HG03108 (cell line): Measurements from ENCODE around the gene MAPK7.

Experiments
- ATAC-seq: cut with Tn5 transposase; IDR thresholded peaks from one replicate; pipeline ENCODE4 v1.9.1; 2021; ENCODE audit warnings: moderate library complexity; ENCODE audit not compliant: unreplicated experiment

The MAPK7 gene

DNA sequence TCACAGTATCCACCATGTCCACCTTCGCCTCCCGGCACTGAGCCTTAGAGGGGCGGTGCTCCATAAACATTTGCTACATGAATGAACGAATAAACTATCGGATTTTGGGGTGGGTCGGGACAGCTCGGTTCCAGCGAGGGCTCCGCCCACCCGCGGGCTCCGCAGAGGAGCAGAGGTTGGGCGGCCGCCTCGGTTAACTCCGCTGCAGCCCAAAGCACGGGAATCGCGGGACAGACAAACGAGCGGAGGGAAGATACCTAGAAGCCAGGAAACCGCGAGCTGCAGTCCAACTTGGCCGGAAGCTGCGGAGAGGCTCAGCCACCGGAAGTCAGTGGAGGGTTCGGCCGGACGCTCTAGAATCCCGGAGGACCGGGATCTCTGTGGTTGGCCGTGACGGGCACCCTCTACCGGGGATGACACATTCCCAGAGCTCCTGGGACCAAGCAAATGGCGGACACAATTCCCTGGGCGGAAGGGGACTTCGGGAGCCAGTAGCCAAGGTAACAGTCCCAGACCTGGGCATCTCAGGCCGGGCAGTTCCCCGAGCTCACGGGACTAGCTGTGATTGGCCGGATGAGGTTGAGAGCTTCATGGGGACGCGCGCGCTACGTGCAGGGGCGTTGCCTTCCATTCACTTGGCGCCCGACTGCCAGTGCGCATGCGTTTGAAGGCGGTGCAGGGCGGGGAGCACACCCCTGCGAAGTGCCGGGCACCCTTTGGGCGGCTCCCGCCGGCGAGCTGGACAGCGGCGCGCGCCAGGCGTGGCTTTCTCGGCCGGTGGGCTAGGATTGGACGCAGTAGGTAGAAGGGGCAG, 489 bp upstream of the MAPK7 start:
- peak; percentile 93 for ATAC-seq

DNA sequence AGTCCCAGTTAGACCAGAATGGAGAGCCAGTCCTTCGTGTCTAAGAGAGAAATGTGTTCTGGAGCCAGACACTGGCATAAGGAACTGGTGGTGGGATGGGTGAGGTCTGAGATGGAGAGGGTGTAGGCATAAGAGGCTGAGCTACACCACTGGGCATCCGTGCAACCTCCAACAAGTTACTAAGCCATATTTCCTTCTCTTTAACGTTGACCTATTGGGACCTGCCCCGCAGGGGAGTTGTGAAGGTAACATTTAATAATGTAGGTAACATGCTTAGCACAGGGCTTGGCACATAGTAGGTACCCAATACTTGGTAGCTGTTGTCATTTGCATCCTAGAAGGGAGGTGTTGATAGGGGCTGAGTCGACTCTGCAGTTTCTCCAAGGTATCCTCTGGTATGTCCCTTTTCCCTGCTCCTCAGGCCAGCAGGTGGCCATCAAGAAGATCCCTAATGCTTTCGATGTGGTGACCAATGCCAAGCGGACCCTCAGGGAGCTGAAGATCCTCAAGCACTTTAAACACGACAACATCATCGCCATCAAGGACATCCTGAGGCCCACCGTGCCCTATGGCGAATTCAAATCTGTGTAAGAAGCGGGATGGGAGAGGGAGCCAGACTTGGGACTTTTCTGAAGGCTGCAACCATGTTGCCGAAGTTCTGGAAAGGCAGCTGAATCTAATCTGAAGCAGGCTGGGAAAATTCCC, 1.2 kb downstream of the MAPK7 start:
- ATAC-seq, result no peak

DNA sequence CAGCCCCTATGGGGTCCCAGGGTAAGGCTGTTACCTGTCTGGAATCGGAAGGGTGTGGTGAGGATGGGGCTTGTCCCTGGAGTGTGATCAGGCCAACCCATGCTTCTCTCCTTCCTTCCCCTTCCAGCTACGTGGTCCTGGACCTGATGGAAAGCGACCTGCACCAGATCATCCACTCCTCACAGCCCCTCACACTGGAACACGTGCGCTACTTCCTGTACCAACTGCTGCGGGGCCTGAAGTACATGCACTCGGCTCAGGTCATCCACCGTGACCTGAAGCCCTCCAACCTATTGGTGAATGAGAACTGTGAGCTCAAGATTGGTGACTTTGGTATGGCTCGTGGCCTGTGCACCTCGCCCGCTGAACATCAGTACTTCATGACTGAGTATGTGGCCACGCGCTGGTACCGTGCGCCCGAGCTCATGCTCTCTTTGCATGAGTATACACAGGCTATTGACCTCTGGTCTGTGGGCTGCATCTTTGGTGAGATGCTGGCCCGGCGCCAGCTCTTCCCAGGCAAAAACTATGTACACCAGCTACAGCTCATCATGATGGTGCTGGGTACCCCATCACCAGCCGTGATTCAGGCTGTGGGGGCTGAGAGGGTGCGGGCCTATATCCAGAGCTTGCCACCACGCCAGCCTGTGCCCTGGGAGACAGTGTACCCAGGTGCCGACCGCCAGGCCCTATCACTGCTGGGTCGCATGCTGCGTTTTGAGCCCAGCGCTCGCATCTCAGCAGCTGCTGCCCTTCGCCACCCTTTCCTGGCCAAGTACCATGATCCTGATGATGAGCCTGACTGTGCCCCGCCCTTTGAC, 2.4 kb downstream of the MAPK7 start:
- no peak for ATAC-seq

DNA sequence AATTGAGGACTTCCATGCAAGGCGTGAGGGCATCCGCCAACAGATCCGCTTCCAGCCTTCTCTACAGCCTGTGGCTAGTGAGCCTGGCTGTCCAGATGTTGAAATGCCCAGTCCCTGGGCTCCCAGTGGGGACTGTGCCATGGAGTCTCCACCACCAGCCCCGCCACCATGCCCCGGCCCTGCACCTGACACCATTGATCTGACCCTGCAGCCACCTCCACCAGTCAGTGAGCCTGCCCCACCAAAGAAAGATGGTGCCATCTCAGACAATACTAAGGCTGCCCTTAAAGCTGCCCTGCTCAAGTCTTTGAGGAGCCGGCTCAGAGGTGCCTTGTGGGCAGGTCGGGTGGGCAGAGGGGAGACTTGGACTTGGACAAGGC, 3.1 kb downstream of the MAPK7 start:
- ATAC-seq, result no peak

DNA sequence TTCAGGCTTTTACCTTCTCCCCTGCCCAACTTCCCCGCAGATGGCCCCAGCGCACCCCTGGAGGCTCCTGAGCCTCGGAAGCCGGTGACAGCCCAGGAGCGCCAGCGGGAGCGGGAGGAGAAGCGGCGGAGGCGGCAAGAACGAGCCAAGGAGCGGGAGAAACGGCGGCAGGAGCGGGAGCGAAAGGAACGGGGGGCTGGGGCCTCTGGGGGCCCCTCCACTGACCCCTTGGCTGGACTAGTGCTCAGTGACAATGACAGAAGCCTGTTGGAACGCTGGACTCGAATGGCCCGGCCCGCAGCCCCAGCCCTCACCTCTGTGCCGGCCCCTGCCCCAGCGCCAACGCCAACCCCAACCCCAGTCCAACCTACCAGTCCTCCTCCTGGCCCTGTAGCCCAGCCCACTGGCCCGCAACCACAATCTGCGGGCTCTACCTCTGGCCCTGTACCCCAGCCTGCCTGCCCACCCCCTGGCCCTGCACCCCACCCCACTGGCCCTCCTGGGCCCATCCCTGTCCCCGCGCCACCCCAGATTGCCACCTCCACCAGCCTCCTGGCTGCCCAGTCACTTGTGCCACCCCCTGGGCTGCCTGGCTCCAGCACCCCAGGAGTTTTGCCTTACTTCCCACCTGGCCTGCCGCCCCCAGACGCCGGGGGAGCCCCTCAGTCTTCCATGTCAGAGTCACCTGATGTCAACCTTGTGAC, 3.6 kb downstream of the MAPK7 start:
- no peak for ATAC-seq

DNA sequence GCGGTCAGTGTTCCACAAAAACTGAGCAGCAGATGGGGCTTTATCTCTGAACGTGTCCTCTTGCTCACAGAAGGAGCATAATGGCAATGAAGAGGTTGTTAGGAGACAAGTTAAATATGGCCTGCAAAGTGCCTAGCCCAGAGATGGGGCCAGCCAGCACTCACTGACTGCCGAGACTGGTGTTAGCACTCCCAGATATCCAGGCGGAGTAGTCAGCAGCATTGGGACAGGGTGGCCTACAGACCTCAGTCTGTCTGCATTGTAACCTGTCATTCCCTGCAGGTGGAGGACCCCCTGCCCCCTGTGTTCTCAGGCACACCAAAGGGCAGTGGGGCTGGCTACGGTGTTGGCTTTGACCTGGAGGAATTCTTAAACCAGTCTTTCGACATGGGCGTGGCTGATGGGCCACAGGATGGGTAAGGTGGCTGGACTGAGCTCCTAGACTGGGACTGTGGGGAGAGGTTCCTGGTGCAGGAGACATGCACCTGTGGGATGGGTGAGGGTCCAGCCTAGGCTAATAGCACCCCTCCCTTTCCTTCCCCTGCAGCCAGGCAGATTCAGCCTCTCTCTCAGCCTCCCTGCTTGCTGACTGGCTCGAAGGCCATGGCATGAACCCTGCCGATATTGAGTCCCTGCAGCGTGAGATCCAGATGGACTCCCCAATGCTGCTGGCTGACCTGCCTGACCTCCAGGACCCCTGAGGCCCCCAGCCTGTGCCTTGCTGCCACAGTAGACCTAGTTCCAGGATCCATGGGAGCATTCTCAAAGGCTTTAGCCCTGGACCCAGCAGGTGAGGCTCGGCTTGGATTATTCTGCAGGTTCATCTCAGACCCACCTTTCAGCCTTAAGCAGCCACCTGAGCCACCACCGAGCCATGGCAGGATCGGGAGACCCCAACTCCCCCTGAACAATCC, 4.5 kb downstream of the MAPK7 start:
- no peak for ATAC-seq

DNA sequence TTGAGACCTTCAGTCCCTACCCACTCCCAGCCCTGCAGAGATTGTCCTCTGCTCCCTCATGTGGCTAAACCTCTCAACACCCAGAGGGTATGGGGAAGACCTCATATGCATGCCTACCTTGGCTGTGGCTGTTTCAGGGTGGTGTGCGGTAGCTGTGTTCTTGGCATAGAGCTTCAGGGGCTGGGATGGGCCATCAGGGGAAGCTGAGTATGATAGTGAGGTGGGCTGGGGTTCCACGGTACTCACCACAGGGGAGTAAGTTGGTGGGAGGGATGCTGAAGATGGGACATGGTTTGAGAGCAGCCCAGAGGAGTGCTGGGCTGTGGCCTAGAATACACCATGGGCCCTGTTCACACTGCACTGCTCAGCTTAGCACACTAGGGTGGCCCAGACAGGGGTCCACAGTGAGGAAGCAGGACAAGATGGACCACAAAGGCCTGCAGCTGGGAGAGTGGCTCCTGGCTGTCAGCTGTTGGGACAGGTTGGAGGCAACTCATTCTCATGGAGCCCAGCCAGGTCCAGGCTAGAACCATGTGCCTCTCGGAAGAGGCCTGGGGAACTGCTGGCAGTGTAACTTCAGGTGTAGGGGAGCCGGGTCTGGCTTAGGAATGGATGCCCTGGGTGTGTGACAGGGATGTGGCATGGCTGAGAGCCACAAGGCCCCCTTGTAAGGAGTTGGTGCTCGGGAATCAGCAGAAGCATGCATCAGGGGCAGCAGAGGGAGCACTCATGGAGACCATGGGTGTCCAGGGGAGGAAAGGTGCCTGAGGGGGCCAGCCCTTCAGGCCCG, 5.6 kb downstream of the MAPK7 start:
- ATAC-seq, result no peak

DNA sequence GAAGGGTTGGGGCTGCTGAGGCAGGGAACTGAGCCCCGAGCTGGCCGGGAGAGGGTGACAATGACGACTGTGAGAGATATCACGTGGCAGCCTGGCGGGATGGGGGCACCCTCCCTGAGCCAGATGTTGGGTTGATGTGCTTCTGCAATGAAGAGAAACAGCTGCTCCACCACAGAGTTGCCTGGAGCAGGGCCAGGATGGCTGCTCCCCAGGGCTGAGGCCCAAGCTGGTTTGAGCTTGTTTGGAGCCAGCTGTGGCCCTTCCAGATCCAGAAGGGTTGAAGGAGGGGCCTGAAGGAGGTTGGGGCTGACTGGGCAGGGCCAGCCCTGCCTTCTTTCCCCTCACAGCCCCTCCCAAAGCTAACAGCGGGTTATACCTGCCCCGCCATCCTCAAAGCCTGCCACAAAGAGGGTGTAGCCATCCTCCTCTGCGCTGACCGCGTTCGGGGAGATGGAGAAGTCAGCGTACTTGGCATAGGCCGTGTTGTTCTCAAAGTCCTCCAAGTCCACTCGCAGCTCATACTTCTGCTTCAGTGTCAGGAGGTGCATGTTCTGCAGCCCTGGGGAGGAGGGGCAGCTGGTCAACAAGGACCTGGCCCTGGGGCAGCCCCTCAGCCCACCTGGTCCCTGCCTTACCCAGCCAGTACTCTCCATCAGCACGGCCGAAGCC, 6.6 kb downstream of the MAPK7 start:
- no peak for ATAC-seq

DNA sequence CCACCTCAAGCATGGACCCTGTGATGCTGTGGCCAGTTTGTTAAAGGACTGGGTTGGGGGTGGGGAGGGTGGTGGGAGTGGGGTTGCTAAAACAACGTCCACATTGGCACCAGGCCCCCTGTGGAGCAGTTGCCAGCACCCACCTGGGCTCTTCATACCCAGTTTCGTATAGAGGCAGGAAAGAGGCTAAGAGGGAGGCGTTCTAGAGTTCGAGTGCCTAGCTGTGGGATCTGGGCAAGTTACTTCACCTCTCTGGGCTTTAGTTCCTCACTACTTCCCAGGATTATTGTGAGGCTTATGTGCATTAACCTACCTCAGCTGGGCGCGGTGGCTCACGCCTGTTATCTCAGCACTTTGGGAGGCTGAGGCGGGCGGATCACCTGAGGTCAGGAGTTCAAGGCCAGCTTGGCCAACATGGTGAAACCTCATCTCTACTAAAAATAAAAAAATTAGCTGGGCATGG, 7.3 kb downstream of the MAPK7 start:
- no peak for ATAC-seq

DNA sequence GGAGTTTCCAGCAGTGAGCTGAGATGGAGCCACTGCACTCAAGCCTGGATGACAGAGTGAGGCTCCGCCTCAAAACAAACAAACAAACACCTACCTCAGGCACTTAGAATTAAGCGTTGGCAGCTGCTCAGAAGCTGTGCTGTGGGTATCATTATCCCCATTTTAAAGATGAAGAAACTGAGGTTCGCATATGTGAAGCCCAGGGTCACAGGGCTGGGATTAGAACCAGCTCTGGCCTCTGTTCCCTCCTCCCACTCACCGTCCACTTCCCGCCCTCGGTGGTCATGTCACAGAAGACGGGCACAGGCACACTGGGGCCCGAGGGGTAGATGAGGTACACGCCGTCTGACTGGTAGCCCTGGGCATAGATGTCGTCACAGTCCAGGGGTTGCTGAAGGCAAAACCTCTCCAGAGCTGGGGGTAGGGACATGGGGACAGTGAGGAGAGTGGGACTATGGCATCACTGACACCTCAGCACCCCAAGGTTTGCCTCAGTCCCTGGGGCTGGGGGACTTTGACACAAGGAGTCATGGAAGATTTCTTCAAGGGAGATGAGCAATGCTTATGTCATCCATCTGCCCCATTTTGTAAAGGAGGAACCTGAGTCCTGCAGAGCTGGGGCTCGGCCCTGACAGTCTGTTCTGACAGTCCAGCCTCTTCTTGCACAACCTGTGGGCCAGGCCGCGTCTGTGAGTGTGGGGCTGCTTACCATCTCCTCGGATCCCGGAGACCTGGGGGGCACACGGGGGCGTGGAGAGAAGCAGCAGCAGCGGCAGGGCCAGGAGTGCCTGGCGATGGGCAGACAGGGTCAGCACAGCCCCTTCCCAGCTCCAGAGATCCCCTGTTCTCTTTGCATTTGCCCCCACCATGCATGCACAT, 8.0 kb downstream of the MAPK7 start:
- ATAC-seq, result no peak

DNA sequence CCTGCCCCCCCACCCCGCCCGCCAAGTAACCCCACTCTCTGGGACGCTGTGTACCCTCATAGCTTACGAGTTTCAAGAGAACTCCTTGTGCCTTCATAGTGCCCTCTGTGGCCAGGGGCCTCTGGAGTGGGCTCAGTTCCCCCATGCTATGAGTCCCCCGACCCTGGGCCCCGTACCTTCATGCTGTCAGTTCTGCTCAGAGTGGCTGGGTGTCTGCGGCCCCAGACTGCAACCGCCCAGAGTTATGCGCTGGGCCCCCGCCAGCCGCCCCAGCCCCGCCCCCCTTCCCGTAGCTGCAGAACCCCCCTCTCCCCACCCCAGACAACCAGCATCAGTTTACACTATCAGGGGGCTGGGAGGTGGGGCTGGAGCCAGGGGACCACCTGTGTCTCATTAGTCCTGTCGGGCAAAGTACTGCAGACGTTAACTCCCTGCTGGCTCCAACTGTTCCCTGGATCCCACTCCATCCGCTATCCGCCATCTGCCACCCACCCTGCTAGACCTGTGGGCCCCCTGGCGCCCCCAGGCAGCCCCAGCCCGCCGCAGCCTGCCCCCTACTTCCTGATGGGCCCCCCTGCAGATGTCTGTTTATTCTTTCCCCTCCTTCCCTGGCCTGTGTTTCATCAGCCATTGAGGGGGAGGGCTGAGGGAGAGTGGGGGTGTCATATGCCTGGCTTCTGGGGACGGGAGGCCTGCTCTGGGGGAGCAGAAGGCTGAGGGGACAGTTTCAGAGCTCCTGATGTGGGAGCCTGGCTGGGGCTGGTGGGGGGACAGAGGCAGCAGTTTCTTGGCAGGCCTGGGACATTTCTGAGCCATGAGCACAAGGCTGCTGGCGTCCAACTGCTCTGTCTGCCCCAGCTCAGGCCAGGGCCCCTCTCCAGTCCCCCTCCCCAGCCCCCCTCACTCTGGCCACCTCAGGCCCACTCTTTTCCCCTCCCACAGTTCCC, 8.9 kb downstream of the MAPK7 start, which contains the start of gene MFAP4:
TSS of gene MFAP4 (minus strand) at position 217 of the 947 bp plus-strand sequence. CDS start at position 182, 35 bp downstream.
- no peak for ATAC-seq

DNA sequence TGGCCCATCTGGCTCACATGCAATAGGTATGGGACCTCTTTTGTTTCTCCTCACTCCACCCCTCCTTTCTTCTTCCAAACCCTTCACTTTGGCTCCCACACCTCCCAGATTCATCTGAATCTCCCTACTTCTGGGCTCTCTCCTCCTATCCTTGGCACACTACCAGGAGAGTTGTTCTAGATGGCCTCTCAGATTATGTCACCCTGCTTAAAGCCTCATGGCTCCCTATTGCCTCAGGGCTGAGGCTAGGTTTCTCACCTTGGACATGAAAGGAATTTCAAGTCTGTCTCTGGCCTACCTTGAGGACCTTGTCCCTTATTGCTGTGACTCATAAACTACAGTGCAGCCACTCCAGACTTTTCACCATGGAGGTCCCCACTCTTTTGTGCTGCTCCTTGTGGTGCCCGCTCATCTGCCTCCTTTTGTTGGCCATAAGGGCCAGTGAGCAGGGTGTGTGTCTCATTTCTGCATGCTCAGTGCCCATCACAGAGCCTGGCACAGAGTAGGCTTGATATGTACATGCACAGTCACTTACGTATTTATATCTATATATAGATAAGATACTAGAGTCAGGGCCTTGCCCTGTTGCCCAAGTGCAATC, 9.7 kb downstream of the MAPK7 start:
- no peak for ATAC-seq

DNA sequence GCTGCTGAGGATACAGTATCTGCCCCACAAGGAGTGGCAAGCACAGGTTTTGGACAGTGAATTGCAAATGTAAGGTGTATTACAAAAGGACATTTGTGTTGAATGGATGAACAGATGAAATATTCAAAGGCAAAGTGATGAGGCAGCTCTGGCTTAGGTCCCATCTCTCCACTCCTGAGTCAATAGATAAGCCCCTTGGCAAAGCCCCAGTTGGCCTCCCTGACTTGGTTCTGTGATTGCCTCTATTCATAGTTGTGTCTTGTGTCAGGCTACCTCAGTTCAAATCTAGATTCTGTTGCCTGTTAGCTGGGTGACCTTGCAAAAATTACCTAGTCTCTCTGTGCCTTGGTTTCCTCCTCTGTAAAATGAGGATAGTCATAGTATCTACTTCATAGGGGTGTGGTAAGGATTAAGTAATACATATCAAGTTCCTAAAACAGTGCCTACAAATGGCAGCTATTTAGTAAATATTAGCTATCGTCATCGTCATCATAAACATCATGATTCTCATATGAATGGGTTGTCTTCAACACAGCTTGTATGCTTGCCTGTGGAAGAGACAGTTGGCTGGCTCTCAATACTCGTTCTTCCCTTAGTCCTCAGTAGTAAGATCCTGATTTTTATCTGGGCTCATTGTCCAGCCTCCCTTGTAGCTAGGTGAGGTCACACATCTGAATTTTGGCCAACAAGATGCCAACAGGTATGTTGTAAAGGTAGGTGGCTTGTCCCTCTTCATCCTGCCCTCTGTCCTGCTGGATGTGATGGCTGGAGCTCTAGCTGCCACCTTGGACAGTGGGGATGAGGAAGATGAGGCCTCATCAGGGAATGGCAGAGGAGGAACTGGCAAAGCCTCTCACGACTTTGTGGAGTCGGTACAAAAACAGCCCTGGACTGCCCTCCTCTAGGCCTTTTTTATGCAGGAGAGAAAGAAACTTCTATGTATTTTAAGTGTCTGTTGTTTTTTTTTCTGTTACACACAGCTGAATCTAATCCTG, 10.8 kb downstream of the MAPK7 start:
- ATAC-seq, result no peak

DNA sequence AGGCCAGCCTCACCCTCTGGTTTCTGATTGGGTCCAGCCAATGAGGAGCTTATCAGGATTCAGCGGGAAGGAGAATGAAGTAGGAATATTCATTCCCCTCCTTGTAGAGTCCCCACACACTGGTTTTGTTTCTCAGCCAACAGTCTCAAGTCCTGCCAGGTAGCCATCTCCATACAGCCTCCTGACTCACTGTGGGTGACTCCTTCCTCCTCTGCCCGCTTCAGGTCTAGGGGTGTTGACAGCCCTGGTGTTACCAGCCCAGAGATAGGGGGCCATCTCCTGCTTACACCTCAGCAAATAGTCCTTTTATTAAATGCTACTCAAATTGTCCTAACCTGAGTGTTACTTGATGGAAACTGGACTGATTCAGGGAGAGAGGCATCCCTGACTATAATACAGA, 12.7 kb downstream of the MAPK7 start:
- ATAC-seq, result no peak

DNA sequence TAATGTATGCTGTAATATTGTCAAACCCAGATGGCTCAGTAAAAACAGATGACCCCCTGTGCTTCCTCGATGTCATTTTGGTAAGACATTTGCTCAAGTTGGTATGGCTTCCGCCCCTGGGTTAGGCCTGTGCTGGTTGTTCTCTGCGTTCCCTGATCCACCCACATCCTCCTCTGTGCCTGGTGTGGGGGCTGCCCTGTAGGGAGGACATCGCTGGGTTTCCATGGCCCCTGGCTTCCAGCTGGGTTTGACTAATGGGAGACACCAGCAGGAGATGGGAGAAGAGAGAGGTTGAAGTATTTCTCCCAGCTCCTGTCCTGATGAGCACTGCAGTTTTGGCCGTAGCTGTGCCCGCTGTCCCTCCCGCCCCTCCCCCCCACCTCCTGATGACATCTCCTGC, 13.1 kb downstream of the MAPK7 start:
- no peak for ATAC-seq
